ENCODE measurements around the gene MISFA. TPM values are rescaled to one million over a fixed set of nuclear protein-coding genes. Genes with fewer than 3 reads are reported as not detected.

The MISFA gene
- total and polyA plus RNA-seq, 2 of the 4 experiments (the other 2 are of a cell fraction) = 0.38 TPM; not detected in 1

DNA sequence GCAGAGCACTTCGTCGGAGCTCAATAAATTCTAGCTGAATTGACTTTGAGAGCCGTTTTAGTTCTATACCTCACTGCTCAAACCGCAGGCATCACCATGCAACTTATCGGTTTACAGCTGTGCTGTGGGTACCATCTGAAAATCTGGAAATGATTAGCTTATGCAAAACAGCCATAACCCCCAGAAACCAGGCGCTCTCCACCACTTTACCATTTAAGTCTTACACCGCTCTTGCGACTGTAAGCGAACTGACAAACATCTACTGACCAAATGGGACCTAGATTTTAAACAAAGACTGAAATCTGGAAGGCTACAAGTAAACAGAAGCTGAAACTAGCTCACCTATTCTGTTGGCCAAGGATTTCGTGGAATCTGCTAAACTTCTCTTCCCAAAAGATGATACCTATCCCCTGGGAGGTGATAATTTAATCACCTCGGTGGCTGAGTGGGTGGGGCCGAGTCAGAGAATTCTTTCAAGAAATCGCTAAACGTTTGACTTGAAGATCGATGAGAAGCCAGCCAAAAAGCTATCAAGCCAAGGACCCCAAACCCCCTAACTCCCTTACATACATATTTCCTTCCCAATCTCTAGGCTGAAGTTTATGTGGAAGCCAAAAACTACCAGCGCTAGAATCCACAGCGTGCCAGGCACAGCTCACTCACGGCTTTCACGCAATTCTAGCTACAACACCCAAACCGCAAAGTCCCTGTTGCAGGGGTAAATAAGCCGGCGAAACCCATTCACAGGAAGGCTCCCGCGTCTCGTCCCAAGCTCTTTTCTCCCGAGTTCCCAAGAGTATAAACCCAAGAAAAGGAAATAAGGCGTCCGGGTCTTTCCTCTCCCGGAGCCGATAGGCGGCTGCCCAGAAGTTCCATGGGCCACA lies 33.9 kb downstream of the MISFA start:
- in situ Hi-C loops (cut with MboI; ENCODE audit: low sequenced_read_pairs) (no loop called here), dilution Hi-C loops (cut with HindIII; ENCODE audit: low sequenced_read_pairs, unreplicated experiment) (no loop called here), intact Hi-C loops (cut with micrococcal nuclease) (loop anchor here (1.0 to 10.0 kb wide), 3 partner anchors 15 to 239 kb away; partner anchors contain the start of genes LDHA and UEVLD)
- DNase-seq (peak; percentile 48), ATAC-seq (ENCODE audit: low read depth) (no peak)
- 0% methylated on average over 6 of the region's 31 CpGs; no CpG with 5 or more reads in 1 of the 2 experiments for WGBS, 2 experiments (ENCODE audit: extremely low coverage in 2 of 2, insufficient read length in 1 of 2)
- H2AK9ac ChIP-seq (replicated peaks; ENCODE audit: low read depth, low read length, poor library complexity) = peak overlapping the region; percentile 43
- no peaks in the 10 kb centered on the region for H3K9me3 ChIP-seq (ENCODE audit: control insufficient read depth, insufficient read depth, low read length)
- peak overlapping the region; percentile 19 for H3K23ac ChIP-seq (ENCODE audit: low read depth, low read length)
- no peak overlapping the region for H3K18ac ChIP-seq (ENCODE audit: low read depth, low read length)
- peak overlapping the region; percentile 91 for H3K4ac ChIP-seq (ENCODE audit: low read depth, low read length)
- no peak overlapping the region for H2BK20ac ChIP-seq (ENCODE audit: low read depth, low read length)
- H3K27me3 ChIP-seq (ENCODE audit: control insufficient read depth, insufficient read depth, low read length) = no peaks in the 10 kb centered on the region
- H2AK5ac ChIP-seq (ENCODE audit: low read depth, low read length) = peak overlapping the region; percentile 69
- H2AFZ ChIP-seq (replicated peaks; ENCODE audit: low read length, poor library complexity) = peak overlapping the region; percentile 95
- peak overlapping the region; percentile 70 for H3K27ac ChIP-seq (ENCODE audit: insufficient read depth, low read length)
- H4K5ac ChIP-seq (ENCODE audit: low read depth, low read length) = peak overlapping the region; percentile 13
- H3K9me1 ChIP-seq (ENCODE audit: insufficient read depth, low read length) = 0 out of 2 replicates have a peak, but pooled peaks cover 2% of the 10 kb centered on the region
- H3K4me2 ChIP-seq (ENCODE audit: low read depth, low read length) = peak overlapping the region; percentile 68
- H3K14ac ChIP-seq (replicated peaks; ENCODE audit: low read depth, low read length) = peak overlapping the region; percentile 88
- peak overlapping the region; percentile 32 for H2BK5ac ChIP-seq (ENCODE audit: low read depth, low read length, poor library complexity, severe bottlenecking)
- H2BK120ac ChIP-seq (ENCODE audit: low read depth, low read length) = no peak overlapping the region
- peaks cover 0 to 20% of the 10 kb centered on the region in 2 experiments; a peak in 2 of 4 replicates for H3K79me1 ChIP-seq (ENCODE audit: low read depth in 1 of 2, low read length in 2 of 2)
- H4K20me1 ChIP-seq (ENCODE audit: insufficient read depth, low read length) = peaks cover 17% of the 10 kb centered on the region
- peak overlapping the region; percentile 60 for H3K4me3 ChIP-seq (ENCODE audit: insufficient read depth, low read depth, low read length)
- ChIA-PET POLR2A (ENCODE audit: unreplicated experiment) (interaction anchor here (0.6 to 0.7 kb wide), 4 partner anchors 17 to 238 kb away, joined by 3 to 5 read pairs (median 4); no protein-coding TSS in a partner anchor), CTCF (interaction anchor here (0.6 to 1.1 kb wide), 3 partner anchors 15 to 36 kb away, joined by 3 read pairs; no protein-coding TSS in a partner anchor)
- peak overlapping the region; percentile 92 for H3K9ac ChIP-seq (ENCODE audit: low read depth, low read length)
- H4K8ac ChIP-seq (ENCODE audit: low read depth in 2 of 2, low read length in 2 of 2) = peak overlapping the region; percentile 58 to 93; a peak in 2 of 4 replicates
- H3K36me3 ChIP-seq (ENCODE audit: control insufficient read depth, insufficient read depth, low read length) = no peaks in the 10 kb centered on the region
- no peak overlapping the region for H2BK15ac ChIP-seq (ENCODE audit: low read depth, low read length)
- H3K56ac ChIP-seq (ENCODE audit: extremely low read depth, insufficient read depth, low read length) = peak overlapping the region; percentile 82
- TF ChIP-seq MAZ (IDR thresholded peaks at IDR 0.05; ENCODE audit: borderline replicate concordance, low read depth, low read length) (no peak), MXI1 (IDR thresholded peaks at IDR 0.05; ENCODE audit: borderline replicate concordance, low read depth, low read length) (no peak), RCOR1 (IDR thresholded peaks at IDR 0.05; ENCODE audit: insufficient replicate concordance, low read length) (no peak), POLR2A (IDR thresholded peaks at IDR 0.05; ENCODE audit: low read depth, low read length) (no peak), RAD21 (IDR thresholded peaks at IDR 0.05; ENCODE audit: low read length) (no peak), MAFK (IDR thresholded peaks at IDR 0.05; ENCODE audit: low read depth, low read length) (no peak), CHD1 (IDR thresholded peaks at IDR 0.05; ENCODE audit: low read depth, low read length) (no peak), BHLHE40 (IDR thresholded peaks at IDR 0.05; ENCODE audit: low read depth, low read length) (no peak), SMC3 (IDR thresholded peaks at IDR 0.05; ENCODE audit: low read depth, low read length) (no peak), NFE2L2 (IDR thresholded peaks at IDR 0.05; ENCODE audit: low read depth, low read length) (no peak)
- TF ChIP-seq, protein P1, sequence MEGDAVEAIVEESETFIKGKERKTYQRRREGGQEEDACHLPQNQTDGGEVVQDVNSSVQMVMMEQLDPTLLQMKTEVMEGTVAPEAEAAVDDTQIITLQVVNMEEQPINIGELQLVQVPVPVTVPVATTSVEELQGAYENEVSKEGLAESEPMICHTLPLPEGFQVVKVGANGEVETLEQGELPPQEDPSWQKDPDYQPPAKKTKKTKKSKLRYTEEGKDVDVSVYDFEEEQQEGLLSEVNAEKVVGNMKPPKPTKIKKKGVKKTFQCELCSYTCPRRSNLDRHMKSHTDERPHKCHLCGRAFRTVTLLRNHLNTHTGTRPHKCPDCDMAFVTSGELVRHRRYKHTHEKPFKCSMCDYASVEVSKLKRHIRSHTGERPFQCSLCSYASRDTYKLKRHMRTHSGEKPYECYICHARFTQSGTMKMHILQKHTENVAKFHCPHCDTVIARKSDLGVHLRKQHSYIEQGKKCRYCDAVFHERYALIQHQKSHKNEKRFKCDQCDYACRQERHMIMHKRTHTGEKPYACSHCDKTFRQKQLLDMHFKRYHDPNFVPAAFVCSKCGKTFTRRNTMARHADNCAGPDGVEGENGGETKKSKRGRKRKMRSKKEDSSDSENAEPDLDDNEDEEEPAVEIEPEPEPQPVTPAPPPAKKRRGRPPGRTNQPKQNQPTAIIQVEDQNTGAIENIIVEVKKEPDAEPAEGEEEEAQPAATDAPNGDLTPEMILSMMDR (conservative IDR thresholded peaks at IDR 0.05; ENCODE audit: low read depth, low read length) = no peak
- TF ChIP-seq, protein P2, sequence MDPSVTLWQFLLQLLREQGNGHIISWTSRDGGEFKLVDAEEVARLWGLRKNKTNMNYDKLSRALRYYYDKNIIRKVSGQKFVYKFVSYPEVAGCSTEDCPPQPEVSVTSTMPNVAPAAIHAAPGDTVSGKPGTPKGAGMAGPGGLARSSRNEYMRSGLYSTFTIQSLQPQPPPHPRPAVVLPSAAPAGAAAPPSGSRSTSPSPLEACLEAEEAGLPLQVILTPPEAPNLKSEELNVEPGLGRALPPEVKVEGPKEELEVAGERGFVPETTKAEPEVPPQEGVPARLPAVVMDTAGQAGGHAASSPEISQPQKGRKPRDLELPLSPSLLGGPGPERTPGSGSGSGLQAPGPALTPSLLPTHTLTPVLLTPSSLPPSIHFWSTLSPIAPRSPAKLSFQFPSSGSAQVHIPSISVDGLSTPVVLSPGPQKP (IDR thresholded peaks at IDR 0.05; ENCODE audit: borderline replicate concordance, low read depth, low read length) = no peak
- TF ChIP-seq, protein P3, sequence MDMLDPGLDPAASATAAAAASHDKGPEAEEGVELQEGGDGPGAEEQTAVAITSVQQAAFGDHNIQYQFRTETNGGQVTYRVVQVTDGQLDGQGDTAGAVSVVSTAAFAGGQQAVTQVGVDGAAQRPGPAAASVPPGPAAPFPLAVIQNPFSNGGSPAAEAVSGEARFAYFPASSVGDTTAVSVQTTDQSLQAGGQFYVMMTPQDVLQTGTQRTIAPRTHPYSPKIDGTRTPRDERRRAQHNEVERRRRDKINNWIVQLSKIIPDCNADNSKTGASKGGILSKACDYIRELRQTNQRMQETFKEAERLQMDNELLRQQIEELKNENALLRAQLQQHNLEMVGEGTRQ (IDR thresholded peaks at IDR 0.05; ENCODE audit: low read depth, low read length) = no peak
- BruUV-seq (replicated peaks) = TSS peak; percentile 52
- no peaks in the 10 kb centered on the region for H3K4me1 ChIP-seq (ENCODE audit: control insufficient read depth, insufficient read depth, low read length)
- H4K91ac ChIP-seq (ENCODE audit: insufficient read depth, low read depth, low read length) = peak overlapping the region; percentile 73
